ENCODE data around the gene CADPS. TPM values are rescaled to one million over a fixed set of nuclear protein-coding genes. Genes with fewer than 3 reads are reported as not detected.

CADPS gene
- total RNA-seq, 1 experiment from 2014 or later = not detected

DNA sequence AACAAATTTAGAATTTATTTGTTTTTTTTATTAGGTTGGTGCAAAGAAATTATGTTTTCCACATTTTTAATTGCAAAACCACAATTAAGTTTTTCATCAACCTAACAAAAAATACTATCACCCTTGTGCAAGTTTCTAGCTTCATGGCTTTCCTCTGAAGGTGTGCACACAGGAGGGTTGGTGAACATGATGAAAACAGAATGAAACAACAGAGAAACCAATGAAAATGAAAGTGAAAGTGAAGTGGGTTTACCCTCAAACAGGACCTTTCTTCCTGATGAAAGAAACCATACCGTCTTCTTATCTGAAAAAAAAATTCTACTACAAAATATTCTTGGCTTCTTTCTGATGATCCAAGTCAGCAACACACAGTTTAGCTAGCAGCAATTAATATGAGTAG, 429.9 kb downstream of the CADPS start:
- DNase-seq (ENCODE audit: low spot score) = no peak

DNA sequence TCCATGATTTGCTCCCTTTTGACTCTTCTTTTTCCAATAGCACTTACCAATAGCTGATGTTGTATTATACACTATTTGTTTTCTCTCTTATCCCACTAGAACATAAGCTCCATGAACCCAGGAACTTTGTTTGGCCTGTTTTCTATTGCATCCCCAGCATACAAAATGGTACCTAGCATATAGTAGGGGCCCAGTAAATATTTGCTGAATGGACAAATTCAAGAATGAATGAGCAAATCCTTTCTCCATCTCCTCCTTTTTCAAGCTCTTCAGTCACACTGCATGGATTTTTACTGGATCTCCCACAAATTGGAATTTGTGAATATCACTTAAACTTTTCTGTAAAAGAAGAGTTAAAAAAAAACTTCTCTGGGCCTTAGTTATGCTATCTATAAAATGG, 435.2 kb downstream of the CADPS start:
- DNase-seq (ENCODE audit: low spot score) = no peak
- in situ Hi-C loops (cut with HindIII; ENCODE audit: low sequenced_read_pairs) = no loop called here

More for the DNA sequence above, 429.9 kb downstream of the CADPS start:
- in situ Hi-C loops (cut with HindIII; ENCODE audit: low sequenced_read_pairs) = no loop called here

- in situ Hi-C loops (cut with HindIII; ENCODE audit: low sequenced_read_pairs) = no loop called here
- no peak for DNase-seq (ENCODE audit: low spot score)
Measured at GRCh38 chr3:62439176-62439813, 435.9 kb downstream of the CADPS start.

GRCh38 chr3:62436785-62437184, 438.4 kb downstream of the CADPS start:
- in situ Hi-C loops (cut with HindIII; ENCODE audit: low sequenced_read_pairs) = no loop called here
- DNase-seq (ENCODE audit: low spot score) = no peak

DNA sequence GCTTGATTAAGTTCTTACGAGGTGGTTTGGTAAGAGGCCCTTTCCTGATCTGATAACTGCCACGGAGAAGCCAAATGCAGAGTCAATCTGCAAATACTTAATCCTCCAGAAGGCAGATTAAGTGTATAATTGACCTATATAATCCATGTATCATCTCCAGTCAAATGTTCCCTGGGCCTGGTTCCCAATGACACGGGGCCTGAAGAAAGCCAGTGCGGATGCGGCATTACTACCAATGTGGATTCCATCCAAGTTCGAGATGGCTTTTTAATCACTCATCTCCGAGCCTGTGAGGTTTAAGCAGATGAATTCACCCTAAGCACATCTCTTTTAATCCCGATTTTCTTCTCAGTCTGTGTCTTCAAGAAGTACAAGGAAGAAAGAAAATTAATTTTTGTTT, 441.8 kb downstream of the CADPS start:
- in situ Hi-C loops (cut with HindIII; ENCODE audit: low sequenced_read_pairs) = no loop called here
- peak; percentile 28 for DNase-seq (ENCODE audit: low spot score)

DNA sequence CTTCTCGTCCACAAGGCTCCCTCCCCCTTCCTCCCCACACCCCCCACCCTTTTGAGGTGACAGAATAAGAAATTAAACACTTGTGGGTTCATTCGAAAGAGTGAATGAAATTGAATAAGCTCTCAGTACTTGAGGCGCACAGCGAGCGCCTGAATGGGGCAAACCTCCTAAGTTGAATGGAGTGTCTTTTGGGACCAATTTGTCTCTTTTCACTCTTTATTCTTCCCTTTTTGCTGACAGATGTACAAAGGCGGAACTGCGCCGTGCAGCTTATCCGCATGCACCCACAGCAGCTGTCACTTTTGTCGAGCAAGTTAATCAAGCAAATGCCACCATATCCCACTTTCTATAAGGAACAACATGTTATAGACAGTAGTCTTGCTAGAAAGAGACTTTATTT, 454.0 kb downstream of the CADPS start:
- no peak for DNase-seq (ENCODE audit: low spot score)
- in situ Hi-C loops (cut with HindIII; ENCODE audit: low sequenced_read_pairs) = no loop called here

GRCh38 chr3:62416144-62416543, 459.1 kb downstream of the CADPS start:
- no peak for DNase-seq (ENCODE audit: low spot score)
- in situ Hi-C loops (cut with HindIII; ENCODE audit: low sequenced_read_pairs) = no loop called here

- DNase-seq (ENCODE audit: low spot score) = peak; percentile 92
- in situ Hi-C loops (cut with HindIII; ENCODE audit: low sequenced_read_pairs) = no loop called here
Measured at GRCh38 chr3:62415312-62415801, 459.9 kb downstream of the CADPS start.

DNA sequence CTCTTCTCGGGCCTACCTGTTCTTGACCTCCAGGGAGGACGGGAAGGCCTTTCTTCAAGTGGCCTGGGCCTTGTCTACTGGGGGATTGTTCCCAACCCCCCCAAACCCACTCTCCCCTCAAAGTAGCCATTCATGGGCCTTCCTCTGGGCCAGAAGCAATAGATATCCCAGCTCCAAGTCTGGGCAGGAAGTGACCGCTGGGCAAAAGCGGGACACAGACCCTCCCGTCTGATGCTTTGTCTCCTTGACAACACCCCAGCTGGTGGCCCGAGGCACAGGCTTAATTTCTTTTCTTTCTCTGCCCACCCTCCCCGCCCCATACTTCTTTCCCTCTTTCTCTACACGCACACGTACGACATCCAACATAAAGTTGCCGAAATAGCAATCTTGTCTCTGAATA, 460.4 kb downstream of the CADPS start:
- in situ Hi-C loops (cut with HindIII; ENCODE audit: low sequenced_read_pairs) = no loop called here
- no peak for DNase-seq (ENCODE audit: low spot score)

GRCh38 chr3:62413687-62414086, 461.5 kb downstream of the CADPS start:
- DNase-seq (ENCODE audit: low spot score) = no peak
- in situ Hi-C loops (cut with HindIII; ENCODE audit: low sequenced_read_pairs) = no loop called here

- in situ Hi-C loops (cut with HindIII; ENCODE audit: low sequenced_read_pairs) = no loop called here
- DNase-seq (ENCODE audit: low spot score) = no peak
Measured at GRCh38 chr3:62406945-62407344, 468.3 kb downstream of the CADPS start.

DNA sequence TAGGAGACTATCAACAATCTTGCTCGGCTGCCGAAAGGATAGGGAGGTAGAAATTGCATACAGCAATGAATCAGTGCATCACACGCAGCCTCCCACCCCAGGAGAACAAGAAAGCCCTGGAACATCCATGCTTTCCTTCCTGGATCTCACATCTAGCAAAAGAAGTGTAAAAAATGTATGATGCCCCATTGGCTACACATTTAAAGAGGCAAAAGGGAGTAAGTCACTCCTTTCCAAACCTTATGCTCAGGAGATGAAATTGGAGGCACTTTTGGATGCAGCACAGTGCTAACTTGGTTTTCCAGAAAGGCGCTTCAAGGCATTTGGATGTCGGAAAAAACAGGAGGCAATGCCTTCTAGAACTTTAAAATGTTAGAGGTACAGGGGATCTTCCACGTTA, 469.6 kb downstream of the CADPS start:
- in situ Hi-C loops (cut with HindIII; ENCODE audit: low sequenced_read_pairs) = no loop called here
- DNase-seq (ENCODE audit: low spot score) = no peak

- in situ Hi-C loops (cut with HindIII; ENCODE audit: low sequenced_read_pairs) = no loop called here
- no peak for DNase-seq (ENCODE audit: low spot score)
Measured at GRCh38 chr3:62405135-62405534, 470.1 kb downstream of the CADPS start.

GRCh38 chr3:62404321-62404720, 470.9 kb downstream of the CADPS start:
- no peak for DNase-seq (ENCODE audit: low spot score)
- in situ Hi-C loops (cut with HindIII; ENCODE audit: low sequenced_read_pairs) = no loop called here

DNA sequence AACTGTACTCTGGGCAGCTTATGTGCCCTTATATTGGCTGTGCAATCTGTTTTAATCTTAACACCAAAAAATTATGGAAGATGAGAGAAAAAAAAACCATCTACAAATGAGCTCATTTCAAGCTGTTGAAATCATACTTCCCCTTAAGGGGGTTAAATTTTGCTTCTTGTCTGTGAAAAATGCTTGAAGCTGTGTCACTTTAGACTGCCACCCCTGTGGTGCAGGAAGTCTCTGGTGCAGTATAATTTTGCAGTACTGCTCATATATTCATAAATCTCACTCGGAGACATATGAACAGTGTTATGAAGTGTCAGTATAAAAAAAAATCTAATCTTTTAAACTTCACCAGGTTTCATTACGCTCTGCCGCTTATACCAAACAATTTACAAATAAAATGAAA, 471.5 kb downstream of the CADPS start:
- no peak for DNase-seq (ENCODE audit: low spot score)
- in situ Hi-C loops (cut with HindIII; ENCODE audit: low sequenced_read_pairs) = no loop called here

DNA sequence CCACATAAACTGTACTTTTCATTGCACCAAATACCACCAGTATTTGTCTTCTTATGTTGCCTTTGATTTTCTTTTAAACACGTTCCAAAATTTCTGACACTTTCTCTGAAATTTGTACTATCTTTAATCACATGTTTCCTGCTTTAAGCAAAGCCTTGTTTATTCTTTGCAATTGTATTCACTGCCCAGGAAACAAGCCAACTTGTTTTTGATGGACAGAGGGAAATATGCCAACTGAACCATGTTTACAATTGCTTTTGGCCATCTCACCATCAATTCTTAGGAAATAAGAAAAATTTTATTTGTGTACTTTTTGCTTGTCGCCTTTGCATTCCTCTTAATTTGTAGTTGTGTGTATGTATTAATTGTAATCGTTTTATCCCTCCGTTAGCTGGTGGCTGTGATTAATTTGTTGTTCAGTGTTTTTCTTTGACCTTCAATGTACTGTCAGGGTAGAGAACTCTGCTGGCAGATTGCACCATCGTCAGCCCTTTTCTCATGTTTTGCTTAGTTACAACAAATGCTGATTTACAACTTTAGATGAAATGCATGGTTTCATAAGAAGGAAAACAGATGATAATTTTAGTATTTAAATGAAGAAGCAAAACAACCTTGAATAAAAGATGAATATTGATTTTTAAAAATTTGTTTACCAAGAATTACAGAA, 482.5 kb downstream of the CADPS start:
- in situ Hi-C loops (cut with HindIII; ENCODE audit: low sequenced_read_pairs) = no loop called here

DNA sequence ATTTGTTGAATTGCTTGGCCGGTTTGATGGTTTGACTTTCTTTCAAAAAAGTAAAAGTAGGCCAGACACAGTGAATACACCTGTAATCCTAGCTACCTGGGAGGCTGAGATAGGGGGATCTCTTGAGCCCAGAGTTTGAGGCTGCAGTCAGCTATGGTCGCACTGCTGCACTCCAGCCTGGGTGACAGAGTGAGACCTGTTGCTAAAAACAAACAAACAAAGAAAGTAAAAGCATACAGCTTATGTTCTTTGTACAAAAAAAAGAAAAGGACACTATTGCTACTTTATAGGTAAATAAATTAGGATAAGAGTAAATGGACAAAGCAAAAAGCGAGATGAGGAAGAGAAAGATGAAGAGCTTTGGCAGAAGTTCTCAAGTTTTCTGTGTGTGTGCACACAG, 488.0 kb downstream of the CADPS start:
- DNase-seq (ENCODE audit: low spot score) = no peak
- in situ Hi-C loops (cut with HindIII; ENCODE audit: low sequenced_read_pairs) = no loop called here

More for the DNA sequence above, 482.5 kb downstream of the CADPS start:
- no peak for DNase-seq (ENCODE audit: low spot score)

- DNase-seq (ENCODE audit: low spot score) = no peak
- in situ Hi-C loops (cut with HindIII; ENCODE audit: low sequenced_read_pairs) = no loop called here
Measured at GRCh38 chr3:62379321-62379798, 495.9 kb downstream of the CADPS start.

DNA sequence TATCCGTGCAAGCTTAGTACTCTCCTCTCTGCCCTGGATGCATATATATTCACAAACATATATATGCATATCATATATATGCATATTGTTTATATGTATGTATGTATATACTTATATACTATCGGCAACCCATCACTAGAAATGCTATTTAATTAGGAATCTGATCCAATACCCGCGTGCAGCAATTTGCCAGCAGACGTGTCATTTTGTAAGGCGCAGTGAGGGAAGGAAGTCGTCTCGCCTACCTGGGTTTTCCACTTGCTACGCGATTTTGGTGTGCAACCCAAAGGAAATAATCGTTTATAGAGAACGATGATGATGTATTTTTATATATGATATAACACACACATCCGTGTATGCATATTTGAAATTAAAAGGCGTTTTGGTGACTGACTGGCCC, 496.3 kb downstream of the CADPS start:
- peak; percentile 9 for DNase-seq (ENCODE audit: low spot score)
- in situ Hi-C loops (cut with HindIII; ENCODE audit: low sequenced_read_pairs) = no loop called here

DNA sequence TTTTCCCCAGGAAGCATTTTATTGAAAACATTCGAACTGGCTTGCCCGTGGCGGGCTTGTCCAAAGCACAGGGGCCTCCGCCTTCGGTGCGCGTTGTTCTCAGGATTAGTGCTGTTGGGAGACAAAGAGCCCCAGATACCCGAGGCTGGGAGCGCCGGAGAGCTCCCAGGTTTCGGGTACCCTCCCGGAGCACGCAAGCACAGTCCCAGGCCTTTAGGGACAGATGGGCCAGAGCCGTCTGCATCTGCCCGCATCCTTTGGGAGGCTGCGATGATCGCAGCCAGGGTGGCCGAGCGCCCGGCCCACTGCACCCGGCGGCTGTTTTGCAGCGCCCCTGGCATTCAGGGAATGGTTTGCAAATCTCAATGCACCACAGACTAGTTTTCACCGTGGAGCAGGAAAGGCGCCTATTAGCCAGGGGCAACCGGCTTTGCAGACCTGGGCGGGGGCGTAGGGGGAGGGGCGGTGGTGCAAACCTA, 496.9 kb downstream of the CADPS start:
- DNase-seq (ENCODE audit: low spot score) = peak; percentile 3
- in situ Hi-C loops (cut with HindIII; ENCODE audit: low sequenced_read_pairs) = no loop called here

All from G401 (cell line).